HepG2 (cell line): ENCODE measurements around the gene CHODL. TPM values are rescaled to one million over a fixed set of nuclear protein-coding genes. Genes with fewer than 3 reads are reported as not detected.

Source experiments
- ATAC-seq: fragments of 200-7000 bp; cut with Tn5 transposase; 3 replicates; pipeline ENCODE4 v1.9.1; 2020; ENCODE audit warnings: mild to moderate bottlenecking, moderate library complexity
- BruUV-seq: library from RNA; stranded (reverse); fragments of 400-500 nt; replicated peaks from 2 replicates; lab custom pipeline; 2021; lab: Mats Ljungman, UMichigan
- CTCF ChIA-PET: fragments of 300-600 bp; formaldehyde crosslinking; extraction: SDS; loops from one replicate; lab custom pipeline; 2021; ENCODE audit warnings: low total read pairs, inconsistent platforms, low intra/inter-chr PET ratio; lab: Yijun Ruan, JAX
- POLR2A ChIA-PET: fragments of 350-600 bp; sonication (Branson Sonifier 250); formaldehyde crosslinking; loops from one replicate; lab custom pipeline; 2020; ENCODE audit warnings: antibody characterized with exemption, inconsistent platforms; lab: Yijun Ruan, JAX
- DNase-seq: peaks from one replicate; pipeline ENCODE4 v3.0.0-alpha.2; 2015; ENCODE audit warnings: low spot score
- FAIRE-seq: peaks from 3 replicates; lab custom pipeline; 2011; peaks lifted over from hg19 to GRCh38; lab: Jason Lieb, UNC
- H2AFZ ChIP-seq: one replicate; pipeline ENCODE4 v1.6.1; 2011; ENCODE audit warnings: low read length, inconsistent platforms
- H3K27ac ChIP-seq: fragments of 300-600 bp; 3 replicates; pipeline ENCODE4 v1.8.0; 2011; ENCODE audit warnings: mixed run types, mild to moderate bottlenecking, mixed read lengths, low read length, inconsistent platforms; ENCODE audit not compliant: insufficient read depth; ENCODE audit errors: extremely low read length
- H3K27me3 ChIP-seq, 2 experiments: fragments of 200-600 bp in 1 of 2; 2 replicates in 1 of 2; 3 replicates in 1 of 2; pipeline versions ENCODE4 v1.6.0 to v1.8.0; 2011; ENCODE audit warnings: low read length in 2 of 2, mild to moderate bottlenecking in 2 of 2, moderate library complexity in 2 of 2, inconsistent platforms in 1 of 2; ENCODE audit not compliant: insufficient read depth in 2 of 2, control insufficient read depth in 1 of 2
- H3K36me3 ChIP-seq, 2 experiments: fragments of 200-600 bp in 1 of 2; replicated peaks in 1 of 2; 2 replicates in 1 of 2; 3 replicates in 1 of 2; pipeline versions ENCODE4 v1.5.1 to v1.8.0; 2011; ENCODE audit warnings: low read length in 2 of 2, inconsistent platforms in 1 of 2; ENCODE audit not compliant: insufficient read depth in 2 of 2, control insufficient read depth in 1 of 2
- H3K4me1 ChIP-seq: 2 replicates; pipeline ENCODE4 v1.5.1; 2012; ENCODE audit warnings: low read length, inconsistent platforms; ENCODE audit not compliant: insufficient read depth
- H3K4me2 ChIP-seq: 2 replicates; pipeline ENCODE4 v1.6.0; 2011; ENCODE audit warnings: low read depth, low read length, inconsistent platforms
- H3K4me3 ChIP-seq, 3 experiments: fragments of 200-600 bp in 1 of 3; sonication (generic), shearing (Covaris generic) in 1 of 3; replicated peaks in 1 of 3; 2 replicates each; pipeline ENCODE4 v1.5.1; 2011 to 2016; ENCODE audit warnings: low read length in 3 of 3, inconsistent platforms in 2 of 3, low read depth in 2 of 3, mild to moderate bottlenecking in 2 of 3, control low read depth in 1 of 3, mixed read lengths in 1 of 3; ENCODE audit not compliant: insufficient read depth in 1 of 3
- H3K79me2 ChIP-seq: one replicate; pipeline ENCODE4 v1.6.1; 2011; ENCODE audit warnings: low read length, inconsistent platforms; ENCODE audit not compliant: insufficient read depth
- H3K9ac ChIP-seq: 2 replicates; pipeline ENCODE4 v1.6.0; 2011; ENCODE audit warnings: mild to moderate bottlenecking, low read depth, low read length, inconsistent platforms; ENCODE audit not compliant: insufficient read depth
- H3K9me3 ChIP-seq: 2 replicates; pipeline ENCODE4 v1.5.1; 2012; ENCODE audit warnings: mild to moderate bottlenecking, low read length
- H4K20me1 ChIP-seq: 2 replicates; pipeline ENCODE4 v1.6.0; 2011; ENCODE audit warnings: inconsistent platforms, mild to moderate bottlenecking, low read length, moderate library complexity; ENCODE audit not compliant: insufficient read depth
- CBFB ChIP-seq: sonication (generic); formaldehyde crosslinking; IDR thresholded peaks from 2 replicates; pipeline ENCODE4 v1.4.0; 2020; ENCODE audit warnings: missing genetic modification reagents
- HES4 ChIP-seq: sonication (generic); formaldehyde crosslinking; IDR thresholded peaks from 2 replicates; pipeline ENCODE4 v1.9.0; 2021; ENCODE audit warnings: mild to moderate bottlenecking, missing genetic modification reagents, borderline replicate concordance
- KDM2A ChIP-seq: sonication (generic); formaldehyde crosslinking; IDR thresholded peaks from 2 replicates; pipeline ENCODE4 v1.4.0; 2020; ENCODE audit warnings: low read depth, missing genetic modification reagents, borderline replicate concordance
- KLF13 ChIP-seq: sonication (generic); formaldehyde crosslinking; IDR thresholded peaks from 2 replicates; pipeline ENCODE4 v1.4.0; 2020; ENCODE audit warnings: mild to moderate bottlenecking, missing genetic modification reagents
- MIER3 ChIP-seq: IDR thresholded peaks from 2 replicates; pipeline ENCODE4 v1.6.1; 2016; ENCODE audit warnings: missing compliant biosample characterization, borderline replicate concordance
- ONECUT2 ChIP-seq: sonication (generic); formaldehyde crosslinking; IDR thresholded peaks from 2 replicates; pipeline ENCODE4 v1.4.0; 2020; ENCODE audit warnings: missing genetic modification reagents
- YEATS2 ChIP-seq: sonication (generic); formaldehyde crosslinking; IDR thresholded peaks from 2 replicates; pipeline ENCODE4 v1.4.0; 2020; ENCODE audit warnings: missing genetic modification reagents, borderline replicate concordance
- ZBTB1 ChIP-seq: sonication (generic); formaldehyde crosslinking; IDR thresholded peaks from 2 replicates; pipeline ENCODE4 v1.4.0; 2020; ENCODE audit warnings: missing genetic modification reagents, borderline replicate concordance
- ZNF256 ChIP-seq: sonication (generic); formaldehyde crosslinking; conservative IDR thresholded peaks from 2 replicates; pipeline ENCODE4 v1.4.0; 2020; ENCODE audit warnings: missing genetic modification reagents
- ZNF501 ChIP-seq: sonication (generic); formaldehyde crosslinking; IDR thresholded peaks from 2 replicates; pipeline ENCODE4 v1.5.1; 2020; ENCODE audit warnings: mild to moderate bottlenecking, moderate library complexity, missing genetic modification reagents
- ZNF672 ChIP-seq: sonication (generic); formaldehyde crosslinking; IDR thresholded peaks from 2 replicates; pipeline ENCODE4 v1.8.1; 2022; ENCODE audit warnings: missing genetic modification reagents
- ZNF761 ChIP-seq: sonication (generic); formaldehyde crosslinking; conservative IDR thresholded peaks from 2 replicates; pipeline ENCODE4 v1.4.0; 2020; ENCODE audit warnings: mild to moderate bottlenecking, missing genetic modification reagents
- ZNF777 ChIP-seq: sonication (generic); formaldehyde crosslinking; IDR thresholded peaks from 2 replicates; pipeline ENCODE4 v1.4.0; 2020; ENCODE audit warnings: missing genetic modification reagents
- WGBS: methylation state at CpG from one replicate; pipeline ENCODE4 v1.1.6; 2017; ENCODE audit warnings: low lambda C conversion rate; 5-methylcytosine and 5-hydroxymethylcytosine counted together
- in situ Hi-C: cut with HindIII; loops from 2 replicates; pipeline ENCODE4 v1.10.0; 2017; ENCODE audit warnings: low pct_unique_long_range_greater_than_20kb; ENCODE audit not compliant: extremely low pct_ligation_motif_present
- intact Hi-C: fragments of 100-400 bp; cut with micrococcal nuclease; formaldehyde crosslinking; loops from one replicate; pipeline ENCODE4 v1.10.0; 2022; ENCODE audit not compliant: unreplicated experiment
- polyA plus RNA-seq, 8 experiments: library from polyadenylated mRNA; depleted of rRNA in 3 of 8; stranded (reverse) in 7 of 8; unstranded in 1 of 8; fragments of >200 nt; fragmentation: Illumina TruSeq in 4 of 8; extraction: Trizol in 4 of 8; gene quantifications; 2 replicates each; pipeline versions ENCODE4 v1.2.1 to v1.2.3, GENCODE V29; 2011 to 2016; ENCODE audit warnings: low read depth in 4 of 8, missing spikeins in 1 of 8, mixed read lengths in 1 of 8; ENCODE audit not compliant: insufficient read depth in 1 of 8
- total RNA-seq, 5 experiments: library from RNA; depleted of rRNA; stranded (reverse); fragments of >200 nt; fragmentation: Illumina TruSeq; extraction: Trizol; gene quantifications; 2 replicates each; pipeline ENCODE4 v1.2.3, GENCODE V29; 2016; ENCODE audit warnings: low read depth in 1 of 5
- TF ChIP-seq, protein P1 (sequence below): sonication (generic); formaldehyde crosslinking; IDR thresholded peaks from 2 replicates; pipeline ENCODE4 v1.5.0; 2020; ENCODE audit warnings: missing genetic modification reagents
- TF ChIP-seq, protein P2 (sequence below): sonication (generic); formaldehyde crosslinking; IDR thresholded peaks from 2 replicates; pipeline ENCODE4 v1.9.0; 2021; ENCODE audit warnings: missing genetic modification reagents, mild to moderate bottlenecking, borderline replicate concordance

CHODL gene
- total and polyA plus RNA-seq, 2 of the 13 experiments (the other 11 are each of a cell fraction or from before 2014, with no cell fraction given): not detected

DNA sequence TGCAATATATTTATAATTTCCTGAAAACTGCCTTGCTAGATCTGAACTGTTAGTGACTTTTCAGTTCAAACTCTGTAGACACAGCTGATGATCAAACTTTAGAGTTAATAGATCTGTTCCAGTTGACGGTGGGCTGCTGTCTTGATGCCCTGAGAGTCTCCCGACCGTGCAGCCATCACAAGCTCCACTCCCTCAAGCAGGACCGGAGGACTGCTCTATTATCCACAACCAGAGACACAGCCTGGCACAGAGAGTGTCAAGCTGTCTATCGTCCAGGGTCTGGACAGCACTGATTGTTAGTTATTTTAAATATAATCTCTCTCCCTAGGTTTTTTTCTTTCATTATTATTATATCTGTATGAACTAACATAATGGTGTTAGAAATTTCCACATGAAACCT, 8.0 kb downstream of the CHODL start:
- Histone ChIP-seq H3K4me1 (no peaks in the 10 kb centered on the region), H2AFZ (no peak overlapping the region), H3K9ac (no peak overlapping the region), H3K27me3 (no peaks in the 10 kb centered on the region), H3K36me3 (no peaks in the 10 kb centered on the region), H3K9me3 (no peaks in the 10 kb centered on the region), H4K20me1 (no peaks in the 10 kb centered on the region), H3K27ac (no peak overlapping the region), H3K4me2 (no peak overlapping the region), H3K79me2 (no peaks in the 10 kb centered on the region), H3K4me3 (no peak overlapping the region)
- ATAC-seq (peak; percentile 72), DNase-seq (no peak), FAIRE-seq (no peak)
- POLR2A ChIA-PET: no interaction called here
- 0% methylated on average over 5 of the region's 5 CpGs for WGBS
- BruUV-seq: no TSS peak
- CTCF ChIA-PET: no interaction called here
- in situ Hi-C loops: no loop called here
- TF ChIP-seq, protein P1, sequence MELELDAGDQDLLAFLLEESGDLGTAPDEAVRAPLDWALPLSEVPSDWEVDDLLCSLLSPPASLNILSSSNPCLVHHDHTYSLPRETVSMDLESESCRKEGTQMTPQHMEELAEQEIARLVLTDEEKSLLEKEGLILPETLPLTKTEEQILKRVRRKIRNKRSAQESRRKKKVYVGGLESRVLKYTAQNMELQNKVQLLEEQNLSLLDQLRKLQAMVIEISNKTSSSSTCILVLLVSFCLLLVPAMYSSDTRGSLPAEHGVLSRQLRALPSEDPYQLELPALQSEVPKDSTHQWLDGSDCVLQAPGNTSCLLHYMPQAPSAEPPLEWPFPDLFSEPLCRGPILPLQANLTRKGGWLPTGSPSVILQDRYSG (CRISPR knock-in tag): no peak
- TF ChIP-seq ZNF256 (no peak), ZNF501 (no peak), MIER3 (no peak), CBFB (CRISPR knock-in tag) (no peak), ZNF777 (CRISPR knock-in tag) (no peak), ZNF761 (CRISPR knock-in tag) (no peak), KLF13 (CRISPR knock-in tag) (no peak), KDM2A (CRISPR knock-in tag) (no peak), ONECUT2 (CRISPR knock-in tag) (no peak), ZBTB1 (CRISPR knock-in tag) (no peak), ZNF672 (CRISPR knock-in tag) (no peak), HES4 (no peak), YEATS2 (CRISPR knock-in tag) (no peak)
- TF ChIP-seq, protein P2, sequence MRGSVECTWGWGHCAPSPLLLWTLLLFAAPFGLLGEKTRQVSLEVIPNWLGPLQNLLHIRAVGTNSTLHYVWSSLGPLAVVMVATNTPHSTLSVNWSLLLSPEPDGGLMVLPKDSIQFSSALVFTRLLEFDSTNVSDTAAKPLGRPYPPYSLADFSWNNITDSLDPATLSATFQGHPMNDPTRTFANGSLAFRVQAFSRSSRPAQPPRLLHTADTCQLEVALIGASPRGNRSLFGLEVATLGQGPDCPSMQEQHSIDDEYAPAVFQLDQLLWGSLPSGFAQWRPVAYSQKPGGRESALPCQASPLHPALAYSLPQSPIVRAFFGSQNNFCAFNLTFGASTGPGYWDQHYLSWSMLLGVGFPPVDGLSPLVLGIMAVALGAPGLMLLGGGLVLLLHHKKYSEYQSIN (CRISPR knock-in tag): no peak
- intact Hi-C loops: no loop called here
